BE2C (cell line): Measurements from ENCODE around the gene CNPY4.

ENCODE experiments used
- DNase-seq: peaks from one replicate; pipeline ENCODE4 v3.0.0-alpha.2; 2020
- H3K27me3 ChIP-seq: fragments of 250-450 bp; sonication (Bioruptor Pico); 2 replicates; pipeline ENCODE4 v1.5.1; 2020; ENCODE audit warnings: mild to moderate bottlenecking
- H3K36me3 ChIP-seq: fragments of 250-450 bp; sonication (Bioruptor Pico); 2 replicates; pipeline ENCODE4 v1.5.1; 2020; ENCODE audit warnings: mild to moderate bottlenecking
- H3K4me1 ChIP-seq: fragments of 250-450 bp; sonication (Bioruptor Pico); 2 replicates; pipeline ENCODE4 v1.5.1; 2020
- H3K4me3 ChIP-seq: 2 replicates; pipeline ENCODE4 v1.5.1; 2011; ENCODE audit warnings: low read depth, low read length
- H3K9me3 ChIP-seq: fragments of 250-450 bp; sonication (Bioruptor Pico); 2 replicates; pipeline ENCODE4 v1.5.1; 2020
- TF ChIP-seq, protein P1 (sequence below): IDR thresholded peaks from 2 replicates; pipeline ENCODE4 v1.5.1; 2012; ENCODE audit warnings: mild to moderate bottlenecking, low read depth, low read length

CNPY4 gene

DNA sequence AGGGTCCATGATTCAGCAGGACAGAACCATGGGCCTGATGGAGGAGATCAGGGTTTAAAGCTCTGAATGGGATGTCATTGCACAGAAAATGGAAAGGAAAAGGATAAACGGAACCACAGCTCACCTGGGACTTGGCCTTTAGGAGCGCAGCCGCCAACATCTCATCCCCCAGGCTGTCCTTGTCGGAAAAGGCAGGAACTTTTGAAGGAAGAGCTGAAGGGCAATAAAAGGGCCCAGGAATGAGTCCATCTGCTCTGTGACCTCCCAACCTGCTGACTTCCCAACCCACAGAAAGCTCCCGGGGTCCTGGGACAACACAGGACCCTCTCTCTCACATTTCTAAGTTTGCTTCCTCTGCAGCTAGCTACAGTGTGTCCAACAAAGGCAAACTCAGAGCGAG, 44.0 kb upstream of the CNPY4 start:
- H3K4me3 ChIP-seq = no peak overlapping the region
- no peaks in the 10 kb centered on the region for H3K27me3 ChIP-seq
- H3K9me3 ChIP-seq = peaks cover 18% of the 10 kb centered on the region
- no peaks in the 10 kb centered on the region for H3K4me1 ChIP-seq
- peaks cover 97% of the 10 kb centered on the region for H3K36me3 ChIP-seq
- TF ChIP-seq, protein P1, sequence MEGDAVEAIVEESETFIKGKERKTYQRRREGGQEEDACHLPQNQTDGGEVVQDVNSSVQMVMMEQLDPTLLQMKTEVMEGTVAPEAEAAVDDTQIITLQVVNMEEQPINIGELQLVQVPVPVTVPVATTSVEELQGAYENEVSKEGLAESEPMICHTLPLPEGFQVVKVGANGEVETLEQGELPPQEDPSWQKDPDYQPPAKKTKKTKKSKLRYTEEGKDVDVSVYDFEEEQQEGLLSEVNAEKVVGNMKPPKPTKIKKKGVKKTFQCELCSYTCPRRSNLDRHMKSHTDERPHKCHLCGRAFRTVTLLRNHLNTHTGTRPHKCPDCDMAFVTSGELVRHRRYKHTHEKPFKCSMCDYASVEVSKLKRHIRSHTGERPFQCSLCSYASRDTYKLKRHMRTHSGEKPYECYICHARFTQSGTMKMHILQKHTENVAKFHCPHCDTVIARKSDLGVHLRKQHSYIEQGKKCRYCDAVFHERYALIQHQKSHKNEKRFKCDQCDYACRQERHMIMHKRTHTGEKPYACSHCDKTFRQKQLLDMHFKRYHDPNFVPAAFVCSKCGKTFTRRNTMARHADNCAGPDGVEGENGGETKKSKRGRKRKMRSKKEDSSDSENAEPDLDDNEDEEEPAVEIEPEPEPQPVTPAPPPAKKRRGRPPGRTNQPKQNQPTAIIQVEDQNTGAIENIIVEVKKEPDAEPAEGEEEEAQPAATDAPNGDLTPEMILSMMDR = no peak
- DNase-seq = no peak

DNA sequence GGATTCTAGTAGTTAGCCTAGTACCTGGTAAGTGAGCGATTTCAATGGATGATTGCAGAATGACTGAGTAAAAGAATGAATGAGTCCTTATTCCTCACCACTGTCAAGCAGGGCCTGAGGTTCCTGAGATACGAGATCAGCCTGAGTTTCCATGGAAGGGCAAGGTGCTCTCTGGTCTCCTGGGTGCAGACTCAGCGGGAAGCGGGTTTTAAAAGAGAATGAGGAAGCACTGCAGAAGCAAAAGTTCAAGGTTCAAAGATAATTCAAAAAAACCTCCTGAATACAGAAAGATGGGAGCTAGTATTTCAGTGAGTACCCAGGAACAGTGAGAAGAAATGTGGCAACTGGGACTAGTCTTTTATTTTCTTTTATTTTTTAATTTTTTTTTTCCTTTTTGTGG, 42.2 kb upstream of the CNPY4 start:
- TF ChIP-seq, protein P1 = no peak
- Histone ChIP-seq H3K9me3 (peaks cover 5% of the 10 kb centered on the region; the same call in 1 of the 2 replicates), H3K4me3 (no peak overlapping the region), H3K4me1 (no peaks in the 10 kb centered on the region), H3K27me3 (no peaks in the 10 kb centered on the region), H3K36me3 (peaks cover 86% of the 10 kb centered on the region)
- DNase-seq = no peak

DNA sequence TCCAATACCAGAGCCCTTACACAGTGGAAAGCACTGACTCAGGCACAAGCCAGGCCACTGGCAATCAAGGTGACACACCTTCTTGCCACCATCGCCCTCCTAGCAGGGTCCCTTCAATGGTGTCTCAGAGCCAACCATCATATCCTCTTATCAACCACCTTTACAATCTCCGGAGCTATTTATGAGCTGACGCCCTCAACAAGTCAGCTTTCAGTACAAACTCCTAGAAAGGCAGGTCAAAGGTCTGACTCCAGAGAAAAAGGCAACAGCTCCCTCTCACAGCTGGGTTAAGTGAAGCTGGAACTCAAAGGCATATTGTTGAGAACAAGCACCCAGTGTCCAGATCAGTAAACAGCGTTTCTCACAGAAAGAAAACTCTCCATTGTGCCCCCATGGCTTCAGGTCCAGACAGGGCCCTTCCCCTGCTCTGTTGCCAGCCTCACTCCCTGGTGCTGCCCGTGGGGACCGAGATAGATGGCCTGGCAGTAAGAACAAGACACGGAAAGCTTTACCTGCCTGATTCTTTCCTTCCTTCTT, 40.3 kb upstream of the CNPY4 start:
- H3K27me3 ChIP-seq = no peaks in the 10 kb centered on the region
- H3K9me3 ChIP-seq = no peaks in the 10 kb centered on the region
- TF ChIP-seq, protein P1 = no peak
- no peaks in the 10 kb centered on the region for H3K4me1 ChIP-seq
- DNase-seq = no peak
- H3K36me3 ChIP-seq = peaks cover 67% of the 10 kb centered on the region
- no peak overlapping the region for H3K4me3 ChIP-seq

DNA sequence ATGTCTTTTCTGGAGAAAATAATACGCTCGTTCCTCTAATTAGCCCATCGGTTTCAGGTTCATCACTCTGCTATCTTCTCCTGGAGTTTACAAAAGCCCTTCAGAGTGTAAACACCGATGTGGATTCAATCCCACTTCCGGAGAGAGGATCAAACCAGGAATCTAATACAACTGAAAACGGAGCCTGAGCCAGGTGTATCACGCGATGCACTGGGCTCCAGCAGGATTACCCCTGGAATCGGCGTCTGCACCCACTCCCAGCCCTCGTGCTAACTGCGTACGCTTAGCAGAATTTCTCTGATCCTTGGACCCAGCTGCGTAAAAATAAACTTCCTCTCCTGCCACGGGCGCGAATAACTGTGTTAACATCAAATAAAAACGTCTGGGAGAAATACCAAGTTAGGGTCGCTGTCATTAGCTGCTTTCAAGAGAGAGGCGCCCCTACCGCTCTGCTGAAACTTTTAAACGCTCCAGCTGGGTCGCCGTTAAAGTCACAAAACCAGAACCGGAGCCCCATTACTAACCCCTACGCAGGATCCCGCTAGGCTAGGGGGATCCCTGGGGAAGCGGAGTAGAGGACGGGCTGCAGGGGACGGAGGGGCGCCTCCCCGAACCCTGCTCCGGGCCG, 38.4 kb upstream of the CNPY4 start:
- Histone ChIP-seq H3K36me3 (peaks cover 48% of the 10 kb centered on the region), H3K4me1 (no peaks in the 10 kb centered on the region), H3K4me3 (peak overlapping the region; percentile 94), H3K9me3 (no peaks in the 10 kb centered on the region), H3K27me3 (no peaks in the 10 kb centered on the region)
- TF ChIP-seq, protein P1 = no peak
- no peak for DNase-seq

DNA sequence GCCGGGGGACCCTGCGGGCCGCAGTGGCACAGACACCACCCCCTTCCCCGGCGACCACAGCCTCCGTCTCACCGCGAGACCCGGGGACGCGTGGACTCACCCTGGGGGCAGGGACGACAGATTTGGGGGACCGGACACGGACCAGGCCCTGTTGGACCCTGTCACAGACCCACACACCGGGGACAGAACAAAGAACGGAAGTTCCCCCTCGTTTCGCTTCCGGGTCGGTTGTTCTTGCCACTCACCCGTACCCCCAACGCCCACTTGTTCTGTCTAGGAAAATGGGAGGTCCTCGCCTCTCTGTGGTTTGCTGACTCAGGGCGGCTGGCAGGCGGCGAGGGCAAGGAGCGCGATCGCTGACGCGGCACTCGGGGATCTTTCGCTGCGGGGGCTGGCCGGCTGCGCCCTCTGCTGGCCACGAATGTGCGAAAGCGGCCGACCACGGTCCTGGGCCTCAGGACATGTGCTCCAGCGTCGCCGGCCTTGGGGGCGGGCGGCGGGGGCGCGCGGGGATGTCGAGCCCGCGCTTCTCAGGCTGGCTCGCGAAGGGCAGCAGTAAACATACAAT, 37.8 kb upstream of the CNPY4 start, which contains the start of gene ZNF3:
Gene ZNF3, minus strand, starts transcription at position 189 of the 568 bp plus-strand sequence. CDS start 4,366 bp downstream, outside the sequence.
- Histone ChIP-seq H3K4me3 (peak within 1 kb of the TSS; percentile 94), H3K4me1 (no peaks in the 10 kb centered on the region), H3K9me3 (no peaks in the 10 kb centered on the region), H3K36me3 (peaks cover 42% of the 10 kb centered on the region), H3K27me3 (no peaks in the 10 kb centered on the region)
- DNase-seq = peak; percentile 98
- TF ChIP-seq, protein P1 = peak; percentile 80

DNA sequence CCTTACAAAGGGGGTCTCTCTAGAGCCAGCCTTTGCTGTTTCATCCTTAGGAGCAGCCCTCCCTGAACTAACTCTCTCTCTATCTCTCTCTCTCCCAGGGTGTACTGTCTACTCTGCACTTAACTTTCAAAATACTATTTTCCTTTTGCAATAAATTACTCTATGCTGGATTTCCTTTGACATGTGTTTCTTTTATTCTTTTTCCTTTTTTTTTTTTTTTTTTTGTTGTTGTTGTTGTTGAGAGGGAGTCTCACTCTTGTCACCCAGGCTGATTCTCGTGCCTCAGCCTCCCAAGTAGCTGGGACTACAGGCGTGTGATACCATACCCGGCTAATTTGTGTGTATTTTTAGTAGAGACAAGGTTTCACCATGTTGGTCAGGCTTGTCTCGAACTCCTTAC, 36.5 kb upstream of the CNPY4 start:
- 0 out of 2 replicates have a peak, but pooled peaks cover 2% of the 10 kb centered on the region for H3K4me1 ChIP-seq
- H3K27me3 ChIP-seq = no peaks in the 10 kb centered on the region
- peaks cover 29% of the 10 kb centered on the region for H3K36me3 ChIP-seq
- DNase-seq = no peak
- no peak overlapping the region for H3K4me3 ChIP-seq
- no peaks in the 10 kb centered on the region for H3K9me3 ChIP-seq
- TF ChIP-seq, protein P1 = no peak
